ENCODE measurements around the gene LCP2.

The LCP2 gene

GRCh38 chr5:170314541-170315095 lies 17.0 kb upstream of the LCP2 start:
- no peak for DNase-seq

GRCh38 chr5:170313816-170314215 lies 16.2 kb upstream of the LCP2 start:
- no peak for DNase-seq

GRCh38 chr5:170313344-170313743 lies 15.8 kb upstream of the LCP2 start:
- no peak for DNase-seq

GRCh38 chr5:170312666-170313065 lies 15.1 kb upstream of the LCP2 start:
- no peak for DNase-seq

- no peak for DNase-seq
Measured at GRCh38 chr5:170312301-170312595, 14.7 kb upstream of the LCP2 start.

- no peak for DNase-seq
Measured at GRCh38 chr5:170311511-170312300, 14.1 kb upstream of the LCP2 start.

GRCh38 chr5:170310256-170310926 lies 12.8 kb upstream of the LCP2 start:
- no peak for DNase-seq

- DNase-seq = no peak
Measured at GRCh38 chr5:170308686-170309085, 11.1 kb upstream of the LCP2 start.

GRCh38 chr5:170307575-170308465 lies 10.2 kb upstream of the LCP2 start:
- DNase-seq = peak; percentile 32

- no peak for DNase-seq
Measured at GRCh38 chr5:170306381-170306831, 8.8 kb upstream of the LCP2 start.

- no peak for DNase-seq
Measured at GRCh38 chr5:170305646-170306025, 8.1 kb upstream of the LCP2 start.

GRCh38 chr5:170305016-170305645 lies 7.6 kb upstream of the LCP2 start:
- no peak for DNase-seq

- DNase-seq = no peak
Measured at GRCh38 chr5:170303549-170303948, 6.0 kb upstream of the LCP2 start.

- no peak for DNase-seq
Measured at GRCh38 chr5:170302653-170303501, 5.3 kb upstream of the LCP2 start.

- DNase-seq = no peak
Measured at GRCh38 chr5:170301981-170302652, 4.5 kb upstream of the LCP2 start.

- no peak for DNase-seq
Measured at GRCh38 chr5:170301149-170301548, 3.6 kb upstream of the LCP2 start.

GRCh38 chr5:170300361-170301013 lies 2.9 kb upstream of the LCP2 start:
- DNase-seq = no peak

- no peak for DNase-seq
Measured at GRCh38 chr5:170296935-170297588, 515 bp downstream of the LCP2 start.

- DNase-seq = no peak
Measured at GRCh38 chr5:170296036-170296934, 1.3 kb downstream of the LCP2 start.

Data from DMS53 (cell line).